ENCODE measurements around the gene SHC2. TPM values are rescaled to one million over a fixed set of nuclear protein-coding genes. Genes with fewer than 3 reads are reported as not detected.
"Not testable (repeated sequence)": the region's sequence is repeated elsewhere in the genome, so short reads cannot be mapped to it uniquely, and the experiment has no call there.

Gene SHC2
- total RNA-seq, 1 donor from 2014 or later = 24.0 TPM

DNA sequence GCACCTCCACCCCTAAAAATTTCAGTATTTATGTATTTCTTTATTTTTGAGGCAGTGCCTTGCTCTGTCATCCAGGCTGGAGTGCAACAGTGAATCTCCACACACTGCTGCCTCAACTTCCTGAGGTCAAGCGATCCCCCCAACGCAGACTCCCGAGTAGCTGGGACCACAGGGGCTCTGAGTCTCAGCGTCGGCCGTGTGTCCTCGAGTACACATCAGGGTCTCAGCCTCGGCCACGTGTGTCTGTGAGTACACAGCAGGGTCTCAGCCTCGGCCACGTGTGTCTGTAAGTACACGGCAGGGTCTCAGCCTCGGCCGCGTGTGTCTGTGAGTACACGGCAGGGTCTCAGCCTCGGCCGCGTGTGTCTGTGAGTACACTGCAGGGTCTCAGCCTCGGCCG is 73.1 kb downstream of the SHC2 start:
- Histone ChIP-seq H3K9me3 (no peaks in the 10 kb centered on the region), H3K4me1 (no peaks in the 10 kb centered on the region), H3K36me3 (no peaks in the 10 kb centered on the region), H3K27me3 (ENCODE audit: low read depth) (peaks cover 22% of the 10 kb centered on the region), H3K4me3 (no peak overlapping the region), H3K27ac (no peak overlapping the region)
- ATAC-seq (no peak), DNase-seq (no peak)
- intact Hi-C loops (cut with DNase I) = no loop called here
- TF ChIP-seq CTCF (IDR thresholded peaks at IDR 0.05) = no peak

GRCh38 chr19:386632-387301 is 74.1 kb downstream of the SHC2 start:
- H3K9me3 ChIP-seq; intact Hi-C loops (cut with DNase I); ATAC-seq; H3K4me1 ChIP-seq; H3K36me3 ChIP-seq; DNase-seq; H3K27ac ChIP-seq; H3K4me3 ChIP-seq: not testable (repeated sequence)
- peaks cover 24% of the 10 kb centered on the region for H3K27me3 ChIP-seq (ENCODE audit: low read depth)

- peaks cover 24% of the 10 kb centered on the region for H3K27me3 ChIP-seq (ENCODE audit: low read depth)
- H3K4me1 ChIP-seq; DNase-seq; H3K4me3 ChIP-seq; intact Hi-C loops (cut with DNase I); H3K27ac ChIP-seq; ATAC-seq; H3K9me3 ChIP-seq; H3K36me3 ChIP-seq: not testable (repeated sequence)
Observed at GRCh38 chr19:386189-386588, 74.6 kb downstream of the SHC2 start.

DNA sequence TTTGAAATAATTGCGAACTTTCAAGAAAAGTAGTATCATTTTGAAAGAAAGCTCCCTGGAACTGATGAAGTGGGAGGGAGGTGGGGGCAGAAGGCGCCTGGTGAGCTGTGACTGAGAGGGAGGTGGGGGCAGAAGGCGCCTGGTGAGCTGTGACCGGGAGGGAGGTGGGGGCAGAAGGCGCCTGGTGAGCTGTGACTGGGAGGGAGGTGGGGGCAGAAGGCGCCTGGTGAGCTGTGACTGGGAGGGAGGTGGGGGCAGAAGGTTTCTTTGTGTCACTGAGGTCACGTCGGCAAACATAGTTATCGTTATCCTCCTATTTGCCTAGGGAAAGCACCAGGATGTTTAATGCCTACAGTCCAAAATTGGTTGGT is 76.0 kb downstream of the SHC2 start:
- intact Hi-C loops (cut with DNase I) = no loop called here
- TF ChIP-seq CTCF (IDR thresholded peaks at IDR 0.05) = no peak
- no peaks in the 10 kb centered on the region for H3K9me3 ChIP-seq
- no peak overlapping the region for H3K4me3 ChIP-seq
- ATAC-seq = no peak
- peaks cover 24% of the 10 kb centered on the region for H3K27me3 ChIP-seq (ENCODE audit: low read depth)
- H3K36me3 ChIP-seq = no peaks in the 10 kb centered on the region
- no peak overlapping the region for H3K27ac ChIP-seq
- no peaks in the 10 kb centered on the region for H3K4me1 ChIP-seq
- DNase-seq = no peak

GRCh38 chr19:383922-384798 is 76.7 kb downstream of the SHC2 start:
- H3K27me3 ChIP-seq (ENCODE audit: low read depth) = peaks cover 24% of the 10 kb centered on the region
- no peak overlapping the region for H3K27ac ChIP-seq
- intact Hi-C loops (cut with DNase I) = no loop called here
- DNase-seq = peak; percentile 43
- ATAC-seq = peak; percentile 65 to 74
- no peaks in the 10 kb centered on the region for H3K36me3 ChIP-seq
- peak; percentile 57 for TF ChIP-seq CTCF (IDR thresholded peaks at IDR 0.05)
- no peak overlapping the region for H3K4me3 ChIP-seq
- no peaks in the 10 kb centered on the region for H3K9me3 ChIP-seq
- no peaks in the 10 kb centered on the region for H3K4me1 ChIP-seq

DNA sequence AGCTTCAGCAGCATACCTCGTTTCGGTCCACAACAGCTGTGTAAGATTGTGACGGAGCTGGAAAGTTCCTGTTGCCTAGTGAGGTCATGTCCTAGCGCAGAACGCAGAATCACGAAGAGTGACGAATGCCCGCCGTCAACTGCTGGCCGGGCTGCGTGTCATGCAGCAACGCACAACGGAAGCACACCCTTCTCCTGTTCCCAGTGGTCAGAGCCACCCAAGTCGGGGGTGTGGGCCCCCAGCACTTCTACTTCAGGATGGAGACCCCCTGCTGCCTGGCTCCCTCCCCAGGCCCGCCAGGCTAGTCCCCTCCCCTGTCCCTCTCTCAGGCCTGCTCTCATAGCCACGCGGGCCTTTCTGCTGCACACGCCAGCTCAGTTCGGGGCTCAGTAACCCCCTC is 77.8 kb downstream of the SHC2 start:
- DNase-seq (no peak), ATAC-seq (no peak)
- no peak for TF ChIP-seq CTCF (IDR thresholded peaks at IDR 0.05)
- H3K9me3 ChIP-seq = no peaks in the 10 kb centered on the region
- no peaks in the 10 kb centered on the region for H3K36me3 ChIP-seq
- intact Hi-C loops (cut with DNase I) = no loop called here
- H3K27me3 ChIP-seq (ENCODE audit: low read depth) = peaks cover 24% of the 10 kb centered on the region
- no peak overlapping the region for H3K4me3 ChIP-seq
- H3K27ac ChIP-seq = no peak overlapping the region
- no peaks in the 10 kb centered on the region for H3K4me1 ChIP-seq

- H3K27me3 ChIP-seq (ENCODE audit: low read depth) = peaks cover 22% of the 10 kb centered on the region
- H3K27ac ChIP-seq; intact Hi-C loops (cut with DNase I); H3K4me3 ChIP-seq; H3K9me3 ChIP-seq; H3K36me3 ChIP-seq; DNase-seq; H3K4me1 ChIP-seq; ATAC-seq: not testable (repeated sequence)
Observed at GRCh38 chr19:382578-382977, 78.3 kb downstream of the SHC2 start.

GRCh38 chr19:381901-382300 is 78.9 kb downstream of the SHC2 start:
- H3K4me1 ChIP-seq; H3K36me3 ChIP-seq; ATAC-seq; DNase-seq; H3K9me3 ChIP-seq; H3K27ac ChIP-seq; H3K4me3 ChIP-seq; intact Hi-C loops (cut with DNase I): not testable (repeated sequence)
- peaks cover 20% of the 10 kb centered on the region for H3K27me3 ChIP-seq (ENCODE audit: low read depth)

DNA sequence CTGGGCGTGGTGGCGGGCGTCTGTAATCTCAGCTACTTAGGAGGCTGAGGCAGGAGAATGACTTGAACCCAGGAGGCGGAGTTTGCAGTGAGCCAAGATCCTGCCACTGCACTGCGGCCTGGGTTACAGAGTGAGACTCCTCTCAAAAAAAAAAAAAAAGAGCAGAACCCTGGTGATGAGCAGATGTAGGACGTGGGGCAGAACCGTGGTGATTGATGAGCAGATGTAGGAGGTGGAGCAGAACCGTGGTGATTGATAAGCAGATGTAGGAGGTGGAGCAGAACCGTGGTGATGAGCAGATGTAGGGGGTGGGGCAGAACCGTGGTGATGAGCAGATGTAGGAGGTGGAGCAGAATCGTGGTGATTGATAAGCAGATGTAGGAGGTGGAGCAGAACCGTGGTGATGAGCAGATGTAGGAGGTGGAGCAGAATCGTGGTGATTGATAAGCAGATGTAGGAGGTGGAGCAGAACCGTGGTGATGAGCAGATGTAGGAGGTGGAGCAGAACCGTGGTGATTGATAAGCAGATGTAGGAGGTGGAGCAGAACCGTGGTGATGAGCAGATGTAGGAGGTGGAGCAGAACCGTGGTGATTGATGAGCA is 80.1 kb downstream of the SHC2 start:
- H3K27ac ChIP-seq; ATAC-seq; DNase-seq; H3K4me1 ChIP-seq; H3K36me3 ChIP-seq; intact Hi-C loops (cut with DNase I); H3K4me3 ChIP-seq; H3K9me3 ChIP-seq: not testable (repeated sequence)
- peaks cover 20% of the 10 kb centered on the region for H3K27me3 ChIP-seq (ENCODE audit: low read depth)
